Activated CD4-positive, CD25-positive, alpha-beta regulatory T cell treated with anti-CD3 and anti-CD28 coated beads, Interleukin-2, amount 50 U/mL, for 24 hours (primary cell): ENCODE measurements around the gene KCNIP1.

Experiments
- ATAC-seq, 2 donors: fragments of 150-1000 bp; cut with Tn5 transposase; one replicate each; pipeline ENCODE4 v1.10.0; 2021; ENCODE audit warnings: mild to moderate bottlenecking in 1 of 2, moderate library complexity in 1 of 2

KCNIP1 gene

DNA sequence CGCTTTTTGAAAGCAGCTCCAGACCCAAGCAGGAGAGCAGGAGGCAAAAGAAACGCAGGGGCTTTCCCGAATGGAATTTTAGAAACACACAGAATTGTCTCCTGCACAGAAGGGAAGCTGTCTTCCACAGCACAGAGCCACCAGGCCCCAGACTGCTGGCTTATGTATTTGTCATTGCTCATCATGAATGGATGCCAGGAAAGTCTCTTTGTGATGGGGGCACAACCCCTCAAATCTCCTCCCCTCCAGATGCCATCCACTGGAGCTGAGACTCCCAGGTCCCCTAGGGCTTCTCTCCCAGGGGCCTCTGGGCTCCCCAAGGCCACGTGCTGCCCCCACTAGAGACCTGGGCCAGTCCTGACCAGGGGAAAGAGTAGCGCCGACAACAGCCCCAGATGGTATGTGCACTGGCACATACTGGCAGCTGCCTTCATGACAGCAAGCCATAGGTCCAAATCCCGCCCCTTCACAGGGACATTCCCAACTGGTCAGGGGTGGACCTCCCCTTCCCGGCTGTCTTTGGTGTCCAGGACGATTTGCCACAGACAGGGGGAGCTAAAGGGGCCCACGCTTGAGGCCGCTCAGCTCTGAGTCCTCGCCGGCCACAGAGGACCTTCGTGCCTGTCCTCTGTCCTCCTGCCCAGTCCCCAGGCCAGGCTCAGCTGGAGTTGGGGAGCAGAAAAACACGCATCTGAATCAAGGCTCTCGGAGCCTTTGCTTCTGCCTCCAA lies 127.8 kb downstream of the KCNIP1 start:
- ATAC-seq = no peak

DNA sequence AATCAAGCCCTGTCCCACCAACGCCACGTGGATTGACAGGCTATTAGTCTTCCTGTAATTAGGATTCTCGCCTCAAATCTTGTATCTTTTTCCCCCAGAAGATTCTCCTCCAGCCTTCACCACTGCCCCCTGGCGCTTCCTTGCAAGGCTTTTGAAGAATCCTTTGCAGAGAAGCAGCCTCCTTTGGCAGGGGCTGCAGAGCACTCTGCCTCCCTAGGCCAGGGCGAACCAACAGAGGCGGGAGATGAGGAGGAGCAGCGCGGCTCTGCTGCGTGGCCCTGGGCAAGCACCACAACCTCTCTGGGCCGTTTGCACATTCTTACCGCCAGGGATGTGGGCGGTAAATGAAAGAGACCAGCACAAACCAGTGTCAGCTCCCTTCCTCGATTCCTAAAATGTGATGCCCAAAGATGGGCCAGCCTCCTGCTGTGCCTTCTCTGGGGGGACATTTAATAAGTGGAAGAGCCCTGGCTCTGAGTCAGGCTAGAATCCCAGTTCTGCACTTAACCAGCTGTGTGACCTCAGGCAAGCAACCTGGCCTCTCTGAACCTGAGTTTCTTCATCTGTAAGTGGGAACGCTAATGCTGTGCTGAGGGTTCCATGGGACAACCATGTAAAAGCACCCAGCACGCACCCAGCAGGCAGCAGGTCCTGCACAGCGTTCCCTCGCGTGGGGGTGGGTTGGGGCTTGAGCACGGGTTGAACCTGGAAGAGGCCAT lies 128.6 kb downstream of the KCNIP1 start:
- ATAC-seq = no peak

DNA sequence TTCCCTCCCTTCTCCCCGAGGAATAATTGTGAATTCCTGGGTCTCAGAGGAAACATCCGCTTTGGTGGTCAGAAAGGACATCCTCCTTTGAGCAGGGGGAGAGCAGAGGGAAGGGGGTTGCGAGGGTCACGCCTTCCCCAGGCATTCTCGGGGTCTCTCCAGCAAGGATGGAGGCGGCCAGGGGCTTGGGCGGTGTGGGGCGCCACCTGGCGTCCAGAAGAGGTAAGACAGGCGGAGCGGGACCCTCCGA lies 129.1 kb downstream of the KCNIP1 start:
- ATAC-seq = peak; percentile 47 to 67

DNA sequence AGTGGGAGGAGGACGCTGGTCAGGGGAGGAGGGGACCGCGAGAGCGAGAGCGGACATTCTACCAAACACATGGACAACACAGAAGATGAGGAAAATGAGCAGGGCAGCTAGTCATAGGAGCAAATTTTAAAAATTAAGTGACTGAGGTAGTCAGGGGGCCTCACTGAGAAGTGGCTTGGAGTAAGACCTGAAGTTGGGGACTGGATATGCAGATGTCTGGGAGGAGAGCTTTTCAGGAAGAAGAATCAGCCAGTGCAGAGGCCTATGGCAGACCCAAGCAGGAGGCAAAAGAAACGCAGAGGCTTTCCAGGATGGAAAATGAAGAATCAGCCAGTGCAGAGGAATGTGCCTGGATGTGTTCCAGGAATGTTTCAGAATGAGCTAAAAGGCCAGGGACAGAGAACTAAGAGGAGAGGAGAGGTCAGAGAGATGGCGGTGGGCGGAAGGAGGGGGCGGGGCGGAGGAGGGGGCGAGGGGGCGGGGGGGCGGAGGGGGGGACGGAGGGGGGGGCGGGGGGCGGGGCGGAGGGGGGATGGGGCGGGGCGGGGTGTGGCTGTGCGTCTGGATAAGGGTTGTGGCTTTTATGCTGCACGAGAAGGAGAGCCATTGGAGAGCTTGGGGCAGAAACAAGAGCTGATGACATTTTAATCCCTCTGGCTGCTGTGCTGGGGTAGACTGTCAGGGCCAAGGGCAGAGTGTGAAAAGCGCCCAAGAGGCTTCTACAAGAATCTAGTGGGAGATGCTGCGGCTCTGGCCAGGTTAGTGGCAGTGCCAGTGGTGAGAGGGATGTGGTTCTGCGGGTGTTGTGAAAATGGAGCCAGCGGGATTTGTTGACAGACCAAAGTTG lies 129.6 kb downstream of the KCNIP1 start:
- ATAC-seq = no peak

DNA sequence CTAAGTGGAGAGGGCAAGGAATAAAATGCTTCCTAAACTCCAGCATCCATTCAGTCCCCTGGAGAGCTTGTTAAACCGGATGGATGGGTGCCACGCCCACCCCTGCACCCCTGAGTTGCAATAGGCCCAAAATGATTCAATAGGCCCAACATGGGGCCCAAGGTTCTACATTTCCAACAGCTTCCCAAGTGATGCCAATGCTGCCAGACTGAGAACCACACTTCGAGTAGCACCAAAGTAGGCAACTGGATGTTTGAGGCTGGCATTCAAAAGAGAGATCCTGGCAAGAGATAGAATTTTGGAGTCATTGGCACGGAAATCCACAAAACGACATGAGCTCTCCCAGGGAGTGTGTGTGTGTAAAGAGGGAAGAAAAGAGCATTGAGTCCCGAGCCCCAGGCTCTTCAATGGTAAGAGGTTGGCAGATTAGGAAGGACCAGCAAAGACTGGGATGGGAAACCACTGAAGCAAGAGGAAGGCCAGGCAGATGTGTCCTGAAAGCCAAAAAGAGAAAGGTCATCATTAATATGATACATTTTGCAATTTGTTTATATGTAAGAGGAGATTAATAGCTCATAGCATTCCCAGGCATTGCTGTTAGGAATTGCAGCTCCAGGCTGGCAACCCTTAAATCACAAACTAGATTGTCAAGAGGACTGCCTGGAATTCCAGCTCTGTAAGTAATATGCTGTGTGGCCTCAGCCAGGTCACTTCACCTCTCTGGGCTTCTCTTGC lies 130.6 kb downstream of the KCNIP1 start:
- no peak for ATAC-seq

DNA sequence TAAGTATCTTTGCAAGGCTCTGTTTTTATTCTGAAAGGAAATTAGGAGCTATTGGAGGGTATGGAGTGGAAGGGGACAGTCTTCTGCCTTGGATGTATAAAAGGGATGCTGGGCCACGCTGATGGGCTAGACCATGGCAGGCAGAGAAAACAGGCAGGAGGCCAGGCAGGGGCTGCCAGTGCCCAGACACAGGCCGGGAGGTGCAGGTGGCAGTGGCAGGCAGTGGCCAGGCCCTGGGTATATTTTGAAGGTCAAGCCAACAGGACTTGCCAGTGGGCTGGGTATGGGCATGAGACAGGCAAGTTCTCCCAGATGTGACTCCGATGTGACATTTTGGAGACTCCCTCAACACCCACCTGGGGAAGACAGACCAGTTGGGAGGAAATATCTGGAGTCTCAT lies 131.9 kb downstream of the KCNIP1 start:
- ATAC-seq = no peak

DNA sequence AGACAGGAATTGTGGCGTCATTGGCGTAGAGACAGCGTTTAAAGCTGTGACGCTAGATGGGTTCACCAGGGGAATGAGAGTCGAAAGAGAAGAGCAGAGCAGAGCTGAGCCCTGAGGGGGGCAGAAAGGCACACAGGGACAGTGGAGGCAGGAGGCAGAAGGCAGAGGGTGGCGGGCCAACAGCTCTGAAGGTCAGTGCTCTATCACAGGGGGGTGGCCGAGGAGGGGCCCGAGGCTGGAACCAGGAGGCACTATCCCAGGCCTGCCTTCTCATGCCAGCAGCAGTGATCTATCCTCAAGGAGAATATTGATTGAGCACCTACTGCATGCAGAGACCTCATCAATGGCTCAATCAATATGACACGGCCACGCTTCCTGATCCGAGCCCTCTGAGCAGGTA lies 132.4 kb downstream of the KCNIP1 start:
- ATAC-seq = no peak

DNA sequence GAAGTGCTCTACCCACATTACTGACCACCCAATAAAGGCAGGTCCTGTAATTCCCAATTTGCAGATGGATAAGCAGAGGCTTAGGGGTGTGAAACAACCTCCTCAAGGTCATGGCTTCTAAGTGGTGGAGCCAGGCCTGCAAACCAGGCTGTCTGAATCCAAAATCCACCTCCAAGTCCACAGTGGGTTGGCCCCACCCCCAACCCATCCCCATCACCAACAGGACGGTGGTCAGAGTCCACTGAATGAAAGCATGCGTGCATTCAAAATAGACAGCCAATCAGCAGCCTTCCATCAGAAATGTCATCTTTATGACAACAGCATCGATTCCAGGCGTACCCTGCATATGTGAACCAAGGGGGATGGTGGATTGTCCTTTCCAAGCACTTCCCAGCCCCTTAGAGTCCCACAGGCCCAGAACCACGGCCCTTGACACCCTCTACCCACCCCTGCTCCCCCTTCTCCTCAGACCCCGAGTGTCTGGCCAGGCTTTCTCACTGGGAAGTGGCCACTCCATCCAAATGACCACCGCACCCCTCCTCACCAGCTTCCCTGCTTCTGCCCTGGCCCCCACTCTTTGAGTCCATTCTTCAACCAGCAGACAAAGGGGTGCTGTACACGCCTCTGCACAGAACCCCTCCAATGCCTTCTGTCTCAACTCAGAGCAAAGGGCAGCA lies 133.1 kb downstream of the KCNIP1 start:
- ATAC-seq = no peak

DNA sequence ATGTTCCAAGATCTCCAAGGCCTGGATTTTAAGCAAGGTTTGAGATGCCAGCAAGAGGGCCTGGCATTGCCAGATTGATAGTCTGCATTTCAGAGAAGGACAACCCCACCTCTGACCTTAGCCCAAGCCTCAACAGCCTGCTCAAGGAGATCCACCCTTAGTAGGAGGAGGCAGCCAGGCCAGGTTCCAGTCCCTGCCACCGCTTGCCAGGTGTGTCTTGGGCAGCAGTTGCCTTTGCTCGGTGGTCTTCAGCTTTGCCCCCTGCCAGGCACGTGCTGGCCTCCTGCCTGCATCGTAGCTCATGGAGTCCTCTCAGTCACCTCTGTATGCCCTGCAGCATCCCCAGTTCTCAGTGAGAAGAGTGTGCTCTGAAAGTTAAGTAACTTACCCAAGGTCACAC lies 134.2 kb downstream of the KCNIP1 start:
- no peak for ATAC-seq

DNA sequence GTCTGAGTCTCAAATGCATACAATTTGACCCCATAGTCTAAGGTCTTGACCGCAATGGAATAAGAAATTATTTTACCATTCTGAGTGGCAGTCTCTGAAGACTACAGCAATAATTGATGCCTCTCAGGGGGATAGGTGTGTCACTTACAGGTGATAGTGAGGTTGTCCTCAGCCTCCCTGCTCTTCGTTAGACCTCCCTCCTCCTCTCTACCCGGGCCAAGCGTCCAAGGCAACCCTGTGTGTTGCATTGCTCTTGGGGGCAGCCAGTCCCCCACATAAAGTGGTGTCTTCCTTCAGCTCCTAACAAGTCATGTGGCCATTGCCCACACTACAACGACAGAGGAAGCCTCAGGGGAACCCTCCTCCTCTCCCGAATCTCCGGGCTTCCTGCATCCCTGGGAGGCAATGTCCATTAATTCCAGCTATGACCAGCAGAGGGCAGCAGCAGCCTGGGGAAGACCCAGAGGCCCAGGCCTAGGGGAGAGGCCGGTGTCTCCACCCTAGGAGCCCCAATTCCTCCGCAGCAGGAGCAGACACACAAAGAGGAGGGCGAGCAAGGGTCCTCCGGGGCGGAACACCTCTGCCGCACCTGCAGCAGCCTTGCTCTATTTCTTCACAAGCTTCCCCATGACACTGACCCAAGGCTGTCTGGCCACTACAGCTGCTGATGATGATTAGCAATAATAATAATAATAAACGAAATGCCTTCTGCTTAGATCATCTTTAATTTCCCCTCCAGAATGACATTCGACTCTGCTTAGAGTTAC lies 134.8 kb downstream of the KCNIP1 start:
- ATAC-seq = peak; percentile 45 to 48

DNA sequence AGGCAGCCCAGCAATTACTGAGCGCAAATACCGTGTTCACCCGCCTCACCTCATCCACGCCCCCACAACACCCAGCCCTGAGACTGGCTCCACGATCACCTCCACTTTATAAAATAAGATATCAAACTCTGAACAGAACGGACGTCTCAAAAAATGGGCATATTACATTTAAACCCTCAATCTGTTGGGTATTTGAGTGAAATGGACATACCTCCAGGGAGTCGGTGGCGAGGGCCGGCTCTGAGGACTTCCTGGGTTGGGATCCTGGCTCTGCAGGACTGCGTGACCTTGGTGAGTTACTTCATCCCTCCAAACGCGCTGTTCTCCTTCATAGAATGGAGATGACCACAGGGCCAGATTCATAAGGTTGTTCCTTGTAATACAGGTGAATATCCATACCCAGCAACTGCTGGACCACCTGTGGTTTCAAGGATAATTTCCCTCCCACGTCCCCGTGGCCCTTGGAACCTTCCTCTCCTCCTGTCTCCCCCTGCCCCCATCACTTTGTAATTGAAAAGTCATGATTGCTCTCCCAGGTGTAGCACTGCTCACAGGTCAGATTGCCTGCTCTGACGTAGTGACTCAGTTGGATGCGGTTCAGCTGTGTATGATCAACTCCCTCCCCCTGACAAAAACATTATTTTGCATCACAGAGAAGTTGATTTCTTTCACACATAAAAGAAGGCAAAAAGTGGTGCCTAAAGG lies 135.6 kb downstream of the KCNIP1 start:
- no peak for ATAC-seq

DNA sequence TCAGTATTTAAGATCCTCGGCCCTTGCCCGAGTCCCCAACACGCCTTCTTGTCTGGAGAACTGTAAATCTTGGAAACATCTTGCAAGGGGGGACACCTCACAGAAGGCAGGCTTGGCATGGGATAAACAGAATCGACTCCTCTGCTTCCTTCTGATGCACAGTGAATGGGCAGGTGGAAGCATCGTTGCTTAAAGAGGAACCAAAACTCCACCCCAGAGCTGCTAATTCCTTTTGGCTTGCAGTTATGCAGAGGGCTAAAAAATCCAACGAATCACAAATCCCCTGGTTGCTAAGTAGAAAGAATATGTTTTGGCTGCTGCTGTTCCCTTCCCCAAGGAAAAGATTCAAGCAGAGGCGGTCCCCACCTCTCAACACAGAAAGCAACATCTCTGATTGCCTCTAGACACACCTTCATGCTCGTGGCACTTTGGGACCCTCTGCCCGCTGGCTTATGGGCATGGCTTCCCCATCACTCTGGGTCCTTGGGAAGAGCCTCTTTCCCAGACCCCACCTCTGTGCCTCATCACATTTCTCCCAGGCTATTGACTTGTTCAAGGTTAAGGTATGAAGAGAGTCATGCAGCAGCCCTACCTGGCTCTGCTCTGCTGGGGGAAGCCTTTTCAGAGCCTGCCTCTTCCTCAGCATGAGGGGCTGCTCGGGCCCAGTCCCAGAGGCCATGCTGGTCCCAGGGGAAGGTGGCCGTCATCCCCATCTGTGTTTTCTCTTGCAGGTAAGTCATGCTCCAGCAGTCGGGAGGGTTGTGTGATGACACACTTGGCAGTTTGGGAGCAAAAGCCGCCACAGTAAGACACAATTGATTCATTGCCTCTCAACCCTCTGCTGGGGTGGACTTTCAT lies 137.1 kb downstream of the KCNIP1 start:
- ATAC-seq = no peak

DNA sequence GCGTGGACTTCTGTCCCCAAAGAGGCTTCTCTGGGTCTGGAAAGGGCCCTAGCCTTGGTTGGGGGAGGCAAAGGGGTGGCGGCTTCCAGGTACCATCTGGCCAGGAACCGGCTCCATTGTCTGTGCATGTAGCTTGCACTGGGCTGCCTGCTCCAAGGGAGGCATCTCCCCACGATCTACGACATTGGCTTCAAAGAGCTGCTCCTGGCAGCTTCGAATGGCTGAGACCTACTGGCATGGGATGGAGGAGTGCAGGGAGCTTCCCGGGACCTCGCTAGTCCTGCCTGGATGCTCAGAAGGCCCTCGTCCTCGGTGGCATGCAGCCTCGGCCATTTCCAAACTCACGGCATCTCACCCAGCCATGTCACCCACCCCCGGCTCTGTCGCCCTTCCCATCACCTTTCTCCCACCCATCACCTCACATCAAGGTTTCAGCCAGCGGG lies 137.8 kb downstream of the KCNIP1 start:
- no peak for ATAC-seq

DNA sequence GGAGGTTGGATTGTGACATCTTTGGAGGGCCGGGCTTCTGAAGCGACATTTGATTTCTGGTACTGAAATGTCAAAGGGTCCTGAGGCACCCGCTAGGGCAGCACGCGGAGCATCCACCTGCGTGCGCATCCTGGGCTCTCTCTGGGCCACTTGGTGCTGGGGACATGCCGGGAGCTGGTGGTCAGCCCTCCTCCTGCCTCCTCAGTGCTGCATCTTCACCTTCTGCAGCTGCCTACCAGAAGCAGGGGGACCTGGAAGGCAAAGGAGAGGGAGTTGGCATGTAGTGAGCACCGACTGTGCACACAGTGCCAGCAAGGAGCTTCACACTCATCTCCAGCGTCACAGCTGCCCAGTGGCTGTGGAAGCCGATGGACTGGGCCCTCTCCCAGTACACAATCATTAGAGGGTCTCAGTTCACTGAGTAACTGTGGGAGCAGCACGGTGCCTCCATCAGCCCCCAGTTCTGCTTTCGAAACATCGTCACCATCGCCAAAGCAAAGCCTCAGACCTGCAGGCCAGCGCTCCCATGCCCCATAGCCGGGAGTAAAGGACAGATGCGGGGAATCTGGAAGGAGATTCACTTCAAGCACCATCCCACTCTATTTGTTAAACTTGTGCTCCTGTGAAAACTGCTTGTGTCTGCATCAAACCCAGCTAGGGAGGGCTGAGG lies 138.4 kb downstream of the KCNIP1 start:
- no peak for ATAC-seq

DNA sequence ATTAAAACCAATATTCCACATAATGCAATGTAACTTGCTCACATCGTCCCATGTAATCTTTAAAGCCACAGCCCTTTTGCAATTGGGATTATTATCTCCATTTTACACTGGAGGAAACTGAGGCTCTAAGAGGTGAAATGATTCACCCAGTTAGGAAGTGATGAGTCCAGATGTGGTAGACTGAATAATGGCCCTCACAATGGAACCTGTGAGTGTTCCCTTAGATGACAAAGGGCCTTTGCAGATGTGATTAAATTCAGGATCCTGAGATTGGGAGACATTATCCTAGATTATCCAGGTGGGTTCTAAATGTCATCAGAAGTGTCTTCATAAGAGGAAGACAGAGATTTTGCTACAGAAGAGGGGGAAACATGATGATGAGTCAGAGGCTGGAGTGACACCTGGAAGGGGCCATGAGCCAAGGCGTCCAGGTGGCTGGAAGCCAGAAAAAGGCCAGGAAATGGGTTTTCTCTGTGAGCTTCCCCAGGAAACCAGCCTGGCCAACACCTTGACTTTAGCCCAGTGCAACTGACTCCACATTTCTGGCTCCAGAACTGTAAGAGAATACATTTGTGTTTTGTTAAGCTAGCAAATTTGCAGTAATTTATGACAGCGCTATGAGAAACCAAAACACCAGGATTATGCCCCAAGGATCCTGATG lies 139.1 kb downstream of the KCNIP1 start:
- ATAC-seq = no peak

DNA sequence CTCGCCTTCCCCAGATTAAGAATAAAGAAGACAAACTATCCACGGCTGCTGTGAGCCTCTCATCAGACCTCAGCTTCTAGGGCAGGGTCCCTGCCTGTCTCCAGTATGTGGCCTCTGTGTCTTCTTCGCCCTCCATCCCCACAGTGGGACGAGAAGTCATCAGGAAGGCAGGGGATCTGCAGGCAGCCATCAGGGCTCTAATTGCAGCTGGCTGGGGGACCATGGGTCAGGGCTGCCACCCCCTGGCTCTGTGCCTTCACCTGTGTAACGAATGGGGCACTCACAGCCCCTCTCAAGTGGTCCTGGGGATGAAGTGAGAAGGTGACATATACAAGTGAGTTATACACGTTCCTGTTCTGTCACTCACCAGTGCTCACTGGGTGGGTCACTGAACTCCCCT lies 139.8 kb downstream of the KCNIP1 start:
- no peak for ATAC-seq

DNA sequence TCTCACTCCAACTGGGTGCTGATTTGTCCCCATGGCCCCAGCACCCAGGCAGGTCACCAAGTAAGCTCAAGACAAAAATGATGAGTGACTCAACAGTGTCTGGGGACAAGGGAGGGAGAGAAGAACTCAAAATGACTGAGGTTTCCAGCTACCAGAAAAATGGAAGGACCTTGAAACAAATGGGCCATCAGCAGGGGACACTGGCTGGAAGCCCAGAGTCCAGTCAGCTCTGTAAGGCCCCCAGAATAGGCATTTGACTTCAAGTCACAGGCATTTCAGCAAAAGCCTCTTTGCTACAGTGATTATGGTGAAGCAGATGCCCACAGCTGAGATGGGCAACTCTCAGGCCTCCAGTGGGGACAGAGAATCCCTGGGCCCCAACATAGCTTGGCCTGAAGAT lies 140.7 kb downstream of the KCNIP1 start:
- no peak for ATAC-seq

DNA sequence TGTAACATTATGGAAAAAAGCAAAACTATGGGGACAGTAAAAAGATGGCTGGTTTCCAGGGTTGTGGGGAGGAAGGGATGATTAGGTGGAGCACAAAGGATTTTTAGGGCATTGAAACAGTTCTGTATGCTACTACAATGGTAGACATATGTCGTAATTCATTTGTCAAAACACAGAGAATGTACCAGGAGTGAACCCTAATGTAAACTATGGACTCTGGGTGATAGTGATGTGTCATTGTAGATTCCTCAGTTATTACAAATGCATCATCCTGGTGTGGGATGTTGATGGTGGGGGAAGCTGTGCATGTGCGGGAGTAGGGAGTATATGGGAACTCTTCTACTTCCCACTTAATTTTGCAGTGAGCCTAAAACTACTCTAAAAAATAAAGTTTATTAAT lies 144.7 kb downstream of the KCNIP1 start:
- ATAC-seq = no peak

DNA sequence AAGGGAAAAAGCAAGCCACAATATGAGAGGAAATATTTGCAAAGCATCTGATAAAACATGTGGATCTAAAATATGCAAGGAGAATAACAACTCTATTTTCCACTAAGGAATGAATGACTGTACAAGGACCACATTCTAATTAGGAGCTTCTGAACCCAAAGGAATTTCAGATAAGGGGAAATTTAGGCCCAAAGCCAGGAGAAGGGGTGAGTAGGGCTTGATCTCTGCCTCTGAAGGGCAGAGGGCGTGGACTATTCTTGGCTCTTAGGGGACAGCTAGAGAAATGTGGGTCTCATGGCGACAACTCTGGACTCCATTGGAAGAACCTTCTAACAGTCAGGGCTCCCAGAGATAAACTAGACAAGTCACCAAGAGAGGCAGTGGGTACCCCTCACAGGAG lies 147.0 kb downstream of the KCNIP1 start:
- ATAC-seq = no peak
